IMR-90 (cell line): ENCODE data around the gene IFT20. TPM values are rescaled to one million over a fixed set of nuclear protein-coding genes. Genes with fewer than 3 reads are reported as not detected.

Experiments used
- ATAC-seq: fragments of 200-7000 bp; cut with Tn5 transposase; 2 replicates; pipeline ENCODE4 v1.9.1; 2020; ENCODE audit warnings: low read depth, mild to moderate bottlenecking, moderate library complexity
- BruUV-seq: library from RNA; stranded (reverse); fragments of 400-500 nt; replicated peaks from 2 replicates; lab custom pipeline; 2021; lab: Mats Ljungman, UMichigan
- CTCF ChIA-PET: fragments of 300-600 bp; formaldehyde crosslinking; extraction: SDS; loops from one replicate; lab custom pipeline; 2021; ENCODE audit warnings: antibody characterized with exemption; lab: Yijun Ruan, JAX
- POLR2A ChIA-PET: fragments of 300-600 bp; sonication (Branson Sonifier 250); formaldehyde crosslinking; loops from one replicate; lab custom pipeline; 2022; ENCODE audit warnings: antibody characterized with exemption; ENCODE audit not compliant: unreplicated experiment; lab: Charles Lee
- DNase-seq: peaks from one replicate; pipeline ENCODE4 v3.0.0; 2013
- H2AFZ ChIP-seq: replicated peaks from 2 replicates; pipeline ENCODE3; 2013; ENCODE audit warnings: low read length, mild to moderate bottlenecking; ENCODE audit not compliant: poor library complexity
- H2AK5ac ChIP-seq: 2 replicates; pipeline ENCODE4 v1.6.1; 2013; ENCODE audit warnings: low read depth, low read length, inconsistent platforms
- H2AK9ac ChIP-seq: replicated peaks from 2 replicates; pipeline ENCODE3; 2013; ENCODE audit warnings: mild to moderate bottlenecking, low read depth, low read length, moderate library complexity; ENCODE audit not compliant: poor library complexity
- H2BK120ac ChIP-seq: 2 replicates; pipeline ENCODE4 v1.6.1; 2013; ENCODE audit warnings: low read depth, low read length, inconsistent platforms
- H2BK15ac ChIP-seq: 3 replicates; pipeline ENCODE4 v1.6.1; 2013; ENCODE audit warnings: low read depth, low read length, inconsistent platforms
- H2BK20ac ChIP-seq: 2 replicates; pipeline ENCODE4 v1.6.1; 2013; ENCODE audit warnings: low read depth, mild to moderate bottlenecking, inconsistent platforms, low read length, moderate library complexity
- H2BK5ac ChIP-seq: 2 replicates; pipeline ENCODE4 v1.6.1; 2013; ENCODE audit warnings: mild to moderate bottlenecking, low read depth, low read length, inconsistent platforms; ENCODE audit not compliant: poor library complexity, severe bottlenecking
- H3K14ac ChIP-seq: replicated peaks from 2 replicates; pipeline ENCODE4 v1.6.1; 2013; ENCODE audit warnings: low read depth, low read length, inconsistent platforms
- H3K18ac ChIP-seq: 2 replicates; pipeline ENCODE4 v1.6.1; 2013; ENCODE audit warnings: low read depth, low read length, control low read depth
- H3K23ac ChIP-seq: 2 replicates; pipeline ENCODE4 v1.6.1; 2013; ENCODE audit warnings: low read depth, low read length, inconsistent platforms
- H3K27ac ChIP-seq: 2 replicates; pipeline ENCODE4 v1.5.1; 2013; ENCODE audit warnings: mild to moderate bottlenecking, control low read depth, low read length; ENCODE audit not compliant: insufficient read depth
- H3K27me3 ChIP-seq: 2 replicates; pipeline ENCODE4 v1.6.1; 2013; ENCODE audit warnings: low read length; ENCODE audit not compliant: control insufficient read depth, insufficient read depth
- H3K36me3 ChIP-seq: 2 replicates; pipeline ENCODE4 v1.6.1; 2013; ENCODE audit warnings: low read length, mixed read lengths; ENCODE audit not compliant: control insufficient read depth, insufficient read depth
- H3K4ac ChIP-seq: 2 replicates; pipeline ENCODE4 v1.6.1; 2013; ENCODE audit warnings: low read depth, low read length, inconsistent platforms
- H3K4me1 ChIP-seq: 2 replicates; pipeline ENCODE4 v1.6.1; 2013; ENCODE audit warnings: low read length, mixed read lengths; ENCODE audit not compliant: control insufficient read depth, insufficient read depth
- H3K4me2 ChIP-seq: 2 replicates; pipeline ENCODE4 v1.6.1; 2013; ENCODE audit warnings: low read depth, mild to moderate bottlenecking, control low read depth, low read length, moderate library complexity
- H3K4me3 ChIP-seq: 2 replicates; pipeline ENCODE4 v1.5.1; 2013; ENCODE audit warnings: low read depth, mild to moderate bottlenecking, control low read depth, low read length, moderate library complexity; ENCODE audit not compliant: insufficient read depth
- H3K56ac ChIP-seq: 2 replicates; pipeline ENCODE4 v1.6.1; 2013; ENCODE audit warnings: low read length, inconsistent platforms; ENCODE audit not compliant: insufficient read depth; ENCODE audit errors: extremely low read depth
- H3K79me1 ChIP-seq, 2 experiments: 2 replicates each; pipeline ENCODE4 v1.6.1; 2013; ENCODE audit warnings: low read length in 2 of 2, inconsistent platforms in 1 of 2, low read depth in 1 of 2
- H3K9ac ChIP-seq: 2 replicates; pipeline ENCODE4 v1.6.1; 2013; ENCODE audit warnings: low read depth, low read length, control low read depth
- H3K9me1 ChIP-seq: 2 replicates; pipeline ENCODE4 v1.6.1; 2013; ENCODE audit warnings: low read length, inconsistent platforms; ENCODE audit not compliant: insufficient read depth
- H3K9me3 ChIP-seq: 2 replicates; pipeline ENCODE4 v1.6.1; 2013; ENCODE audit warnings: low read length; ENCODE audit not compliant: control insufficient read depth, insufficient read depth
- H4K20me1 ChIP-seq: 2 replicates; pipeline ENCODE4 v1.6.1; 2013; ENCODE audit warnings: low read length, inconsistent platforms; ENCODE audit not compliant: insufficient read depth
- H4K5ac ChIP-seq: 2 replicates; pipeline ENCODE4 v1.6.1; 2013; ENCODE audit warnings: mild to moderate bottlenecking, low read depth, low read length, control low read depth
- H4K8ac ChIP-seq, 2 experiments: 2 replicates each; pipeline ENCODE4 v1.6.1; 2013; ENCODE audit warnings: low read depth in 2 of 2, low read length in 2 of 2, control low read depth in 1 of 2, inconsistent platforms in 1 of 2
- H4K91ac ChIP-seq: 2 replicates; pipeline ENCODE4 v1.6.1; 2013; ENCODE audit warnings: low read depth, low read length, inconsistent platforms; ENCODE audit not compliant: insufficient read depth
- CEBPB ChIP-seq: IDR thresholded peaks from 2 replicates; pipeline ENCODE4 v1.6.1; 2012; ENCODE audit warnings: low read depth, low read length, improper control_type of control experiment
- CHD1 ChIP-seq: IDR thresholded peaks from 2 replicates; pipeline ENCODE4 v1.6.1; 2012; ENCODE audit warnings: low read depth, low read length, improper control_type of control experiment
- FOS ChIP-seq: fragments of 150-350 bp; IDR thresholded peaks from 2 replicates; pipeline ENCODE4 v1.6.1; 2016; ENCODE audit warnings: low read depth, low read length
- MAFK ChIP-seq: IDR thresholded peaks from 2 replicates; pipeline ENCODE4 v1.6.1; 2012; ENCODE audit warnings: low read depth, low read length, improper control_type of control experiment
- MAZ ChIP-seq: IDR thresholded peaks from 2 replicates; pipeline ENCODE4 v1.6.1; 2012; ENCODE audit warnings: low read depth, mild to moderate bottlenecking, low read length, improper control_type of control experiment, moderate library complexity, borderline replicate concordance
- NFE2L2 ChIP-seq: fragments of 150-350 bp; IDR thresholded peaks from 2 replicates; pipeline ENCODE4 v1.6.1; 2016; ENCODE audit warnings: low read depth, mild to moderate bottlenecking, low read length
- RAD21 ChIP-seq: IDR thresholded peaks from 2 replicates; pipeline ENCODE4 v1.6.1; 2012; ENCODE audit warnings: low read length, improper control_type of control experiment
- WGBS, 2 experiments: methylation state at CpG; one replicate each; pipeline versions ENCODE4 v1.1.5 to v1.1.7; 2013; ENCODE audit warnings: missing lambda C conversion rate in 2 of 2; ENCODE audit not compliant: insufficient read length in 1 of 2; ENCODE audit errors: extremely low coverage in 2 of 2; 5-methylcytosine and 5-hydroxymethylcytosine counted together
- dilution Hi-C: fragments of 300-500 bp; cut with HindIII; formaldehyde crosslinking; loops from one replicate; pipeline ENCODE4 v1.14.3; 2018; ENCODE audit warnings: low sequenced_read_pairs; ENCODE audit not compliant: unreplicated experiment
- in situ Hi-C: fragments of 300-500 bp; cut with MboI; formaldehyde crosslinking; loops from 3 replicates; pipeline ENCODE4 v1.14.3; 2019; ENCODE audit warnings: low sequenced_read_pairs, inconsistent platforms, mixed read lengths
- intact Hi-C: fragments of 100-400 bp; cut with micrococcal nuclease; formaldehyde crosslinking; loops from 2 replicates; pipeline ENCODE4 v1.10.0; 2022
- polyA plus RNA-seq, 3 experiments: library from polyadenylated mRNA; depleted of rRNA; stranded (reverse); fragments of >200 nt; gene quantifications; 2 replicates each; pipeline ENCODE4 v1.2.3, GENCODE V29; 2012; ENCODE audit warnings: low replicate concordance in 1 of 3
- total RNA-seq: library from RNA; depleted of rRNA; stranded (reverse); fragments of >200 nt; gene quantifications from 2 replicates; pipeline ENCODE4 v1.2.3, GENCODE V29; 2012
- TF ChIP-seq, protein P1 (sequence below): fragments of 150-350 bp; IDR thresholded peaks from 2 replicates; pipeline ENCODE4 v1.6.1; 2016; ENCODE audit warnings: low read depth, mild to moderate bottlenecking, low read length, moderate library complexity, borderline replicate concordance
- TF ChIP-seq, protein P2 (sequence below): conservative IDR thresholded peaks from 2 replicates; pipeline ENCODE4 v1.5.1; 2012; ENCODE audit warnings: mild to moderate bottlenecking, low read depth, low read length, improper control_type of control experiment

Gene IFT20
- total and polyA plus RNA-seq, 2 of the 4 experiments (the other 2 are of a cell fraction): 25.5 to 46.3 TPM

DNA sequence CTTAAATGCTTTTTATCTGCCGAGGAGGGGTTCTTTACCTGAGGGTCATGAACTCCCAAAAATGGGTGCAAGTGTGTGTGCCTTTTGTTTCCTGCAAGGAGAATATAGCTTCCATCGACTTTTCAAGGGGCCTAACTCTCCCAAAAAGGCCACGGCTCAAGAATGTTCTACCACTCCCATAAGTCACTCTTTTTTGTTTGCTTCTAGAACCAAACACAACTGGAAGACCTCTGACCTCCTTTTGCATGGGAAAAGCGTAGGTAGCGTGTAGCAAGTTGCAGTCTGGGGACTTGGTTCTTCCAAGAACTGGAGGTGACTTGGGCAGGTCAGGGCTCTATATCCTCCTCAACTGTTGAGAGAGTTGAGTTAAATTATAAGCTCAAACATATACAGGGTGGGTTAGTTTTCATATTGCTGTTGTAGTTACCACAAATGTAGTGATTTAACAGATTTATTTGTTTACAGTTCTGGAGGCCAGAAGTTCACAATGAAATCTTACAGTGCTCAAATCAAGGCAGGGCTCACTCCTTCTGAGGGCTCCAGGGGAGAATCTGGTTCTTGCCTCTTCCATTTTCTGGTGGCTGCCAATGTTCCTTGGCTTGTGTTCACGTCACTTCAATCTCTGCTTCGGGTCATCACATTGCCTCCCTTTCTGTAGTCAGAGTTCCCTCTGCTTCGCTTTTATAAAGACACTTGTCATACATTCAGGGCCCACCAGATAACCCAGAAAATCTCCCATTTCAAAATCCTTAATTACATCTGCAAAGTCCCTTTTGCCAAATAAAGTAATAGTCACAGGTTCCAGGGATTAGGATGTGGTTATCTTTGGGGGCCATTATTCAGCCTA lies 14.8 kb downstream of the IFT20 start:
- Histone ChIP-seq H4K91ac (no peak overlapping the region), H3K23ac (no peak overlapping the region), H3K9me1 (peaks cover 3% of the 10 kb centered on the region; the same call in 1 of the 2 replicates), H3K4me3 (no peak overlapping the region), H4K8ac (peak overlapping the region in 1 of 2 experiments; percentile 9; a peak in 1 of 4 replicates), H3K56ac (no peak overlapping the region), H3K27ac (no peak overlapping the region), H3K4ac (no peak overlapping the region), H2BK20ac (no peak overlapping the region), H2BK120ac (no peak overlapping the region), H4K20me1 (no peaks in the 10 kb centered on the region), H3K36me3 (no peaks in the 10 kb centered on the region), H3K14ac (no peak overlapping the region), H3K79me1 (peaks cover 21 to 22% of the 10 kb centered on the region in 2 experiments; a peak in 3 of 4 replicates), H2BK15ac (no peak overlapping the region), H3K9me3 (no peaks in the 10 kb centered on the region), H2AFZ (no peak overlapping the region), H2AK5ac (no peak overlapping the region; the same call in 1 of the 2 replicates), H3K4me2 (peak overlapping the region; percentile 87), H3K27me3 (no peaks in the 10 kb centered on the region), H3K4me1 (peaks cover 4% of the 10 kb centered on the region; the same call in 1 of the 2 replicates), H2BK5ac (no peak overlapping the region), H2AK9ac (no peak overlapping the region), H3K18ac (no peak overlapping the region), H3K9ac (no peak overlapping the region; the same call in 1 of the 2 replicates), H4K5ac (no peak overlapping the region)
- intact Hi-C loops: loop anchor here (10.0 kb wide), 1 partner anchor 516 kb away; the partner anchor contains the start of gene NOS2
- in situ Hi-C loops: loop anchor here (10.0 kb wide), 1 partner anchor 276 kb away; the partner anchor contains the start of gene NLK
- TF ChIP-seq CHD1: no peak
- TF ChIP-seq MAZ: no peak
- TF ChIP-seq FOS: no peak
- TF ChIP-seq, protein P1, sequence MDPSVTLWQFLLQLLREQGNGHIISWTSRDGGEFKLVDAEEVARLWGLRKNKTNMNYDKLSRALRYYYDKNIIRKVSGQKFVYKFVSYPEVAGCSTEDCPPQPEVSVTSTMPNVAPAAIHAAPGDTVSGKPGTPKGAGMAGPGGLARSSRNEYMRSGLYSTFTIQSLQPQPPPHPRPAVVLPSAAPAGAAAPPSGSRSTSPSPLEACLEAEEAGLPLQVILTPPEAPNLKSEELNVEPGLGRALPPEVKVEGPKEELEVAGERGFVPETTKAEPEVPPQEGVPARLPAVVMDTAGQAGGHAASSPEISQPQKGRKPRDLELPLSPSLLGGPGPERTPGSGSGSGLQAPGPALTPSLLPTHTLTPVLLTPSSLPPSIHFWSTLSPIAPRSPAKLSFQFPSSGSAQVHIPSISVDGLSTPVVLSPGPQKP: no peak
- no peak for TF ChIP-seq RAD21
- TF ChIP-seq MAFK: no peak
- no peak for TF ChIP-seq NFE2L2
- TF ChIP-seq CEBPB: no peak
- TF ChIP-seq, protein P2, sequence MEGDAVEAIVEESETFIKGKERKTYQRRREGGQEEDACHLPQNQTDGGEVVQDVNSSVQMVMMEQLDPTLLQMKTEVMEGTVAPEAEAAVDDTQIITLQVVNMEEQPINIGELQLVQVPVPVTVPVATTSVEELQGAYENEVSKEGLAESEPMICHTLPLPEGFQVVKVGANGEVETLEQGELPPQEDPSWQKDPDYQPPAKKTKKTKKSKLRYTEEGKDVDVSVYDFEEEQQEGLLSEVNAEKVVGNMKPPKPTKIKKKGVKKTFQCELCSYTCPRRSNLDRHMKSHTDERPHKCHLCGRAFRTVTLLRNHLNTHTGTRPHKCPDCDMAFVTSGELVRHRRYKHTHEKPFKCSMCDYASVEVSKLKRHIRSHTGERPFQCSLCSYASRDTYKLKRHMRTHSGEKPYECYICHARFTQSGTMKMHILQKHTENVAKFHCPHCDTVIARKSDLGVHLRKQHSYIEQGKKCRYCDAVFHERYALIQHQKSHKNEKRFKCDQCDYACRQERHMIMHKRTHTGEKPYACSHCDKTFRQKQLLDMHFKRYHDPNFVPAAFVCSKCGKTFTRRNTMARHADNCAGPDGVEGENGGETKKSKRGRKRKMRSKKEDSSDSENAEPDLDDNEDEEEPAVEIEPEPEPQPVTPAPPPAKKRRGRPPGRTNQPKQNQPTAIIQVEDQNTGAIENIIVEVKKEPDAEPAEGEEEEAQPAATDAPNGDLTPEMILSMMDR: no peak
- dilution Hi-C loops: no loop called here
- BruUV-seq: no TSS peak
- POLR2A ChIA-PET: no interaction called here
- no peak for DNase-seq
- no peak for ATAC-seq
- CTCF ChIA-PET: interaction anchor here (0.6 to 1.1 kb wide), 2 partner anchors 9 to 15 kb away, joined by 3 read pairs; partner anchors contain the start of genes IFT20 and TNFAIP1
- no CpG with 5 or more reads among the region's 8 CpGs for WGBS, 2 experiments
